ENCODE results near the gene SSBP3.

- TF ChIP-seq PAX5 (IDR thresholded peaks at IDR 0.05; ENCODE audit: insufficient read depth, low read length, severe bottlenecking), result no peak
- TF ChIP-seq POLR2A (IDR thresholded peaks at IDR 0.05; ENCODE audit: low read depth, low read length), result no peak
- TF ChIP-seq POU2F2 (IDR thresholded peaks at IDR 0.05; ENCODE audit: low read depth, low read length), result no peak
- no peak for TF ChIP-seq POLR2AphosphoS5 (IDR thresholded peaks at IDR 0.05; ENCODE audit: low read depth, low read length)
These were observed 69.2 kb downstream of the SSBP3 start for GRCh38 chr1:54337034-54337433.
